H1 (cell line): ENCODE data around the gene AADAC. TPM values are rescaled to one million over a fixed set of nuclear protein-coding genes. Genes with fewer than 3 reads are reported as not detected.

Experiments
- EP300 ChIP-seq, 2 experiments: IDR thresholded peaks; 1 replicate in 1 of 2; 2 replicates in 1 of 2; pipeline ENCODE4 v1.6.1; 2011 to 2012; ENCODE audit warnings: low read depth in 2 of 2, low read length in 2 of 2, mild to moderate bottlenecking in 2 of 2, borderline replicate concordance in 1 of 2, inconsistent platforms in 1 of 2, moderate library complexity in 1 of 2
- GABPA ChIP-seq: IDR thresholded peaks from 2 replicates; pipeline ENCODE4 v1.6.1; 2011; ENCODE audit warnings: mild to moderate bottlenecking, low read length, moderate library complexity, borderline replicate concordance; ENCODE audit not compliant: insufficient read depth
- SP1 ChIP-seq: IDR thresholded peaks from 2 replicates; pipeline ENCODE4 v1.6.1; 2011; ENCODE audit warnings: low read depth, low read length
- TCF12 ChIP-seq: IDR thresholded peaks from 2 replicates; pipeline ENCODE4 v1.6.1; 2011; ENCODE audit warnings: low read depth, mild to moderate bottlenecking, low read length
- YY1 ChIP-seq: IDR thresholded peaks from 2 replicates; pipeline ENCODE4 v1.6.1; 2011; ENCODE audit warnings: low read depth, mild to moderate bottlenecking, low read length
- polyA plus RNA-seq, 7 experiments: library from polyadenylated mRNA; depleted of rRNA in 3 of 7; stranded (reverse) in 5 of 7; unstranded in 2 of 7; fragments of >200 nt in 5 of 7; fragments of 200-250 nt in 2 of 7; gene quantifications; 1 replicate in 5 of 7; 2 replicates in 1 of 7; 4 replicates in 1 of 7; pipeline versions ENCODE4 v1.2.1 to v1.2.3, GENCODE V29; 2011 to 2013; ENCODE audit warnings: missing spikeins in 2 of 7, mixed read lengths in 2 of 7
- total RNA-seq: library from RNA; stranded (reverse); fragmentation: NEBNext Ultra II Directional; extraction: Animal tissue kit (Norgen Biotek cat#: 25700); gene quantifications from 2 replicates; pipeline ENCODE4 v1.2.1, GENCODE V29; 2021
- TF ChIP-seq, protein P1 (sequence below): fragments of 300-600 bp; sonication (generic); IDR thresholded peaks from 2 replicates; pipeline ENCODE4 v1.7.1; 2012; ENCODE audit warnings: low read length, moderate library complexity, mild to moderate bottlenecking, inconsistent platforms; ENCODE audit not compliant: insufficient replicate concordance

Gene AADAC
- total and polyA plus RNA-seq, 2 of the 8 experiments (the other 6 are each of a cell fraction or from before 2014, with no cell fraction given), result not detected

GRCh38 chr3:151772825-151773480 is 41.0 kb upstream of the AADAC start (continued):
- TF ChIP-seq, protein P1, sequence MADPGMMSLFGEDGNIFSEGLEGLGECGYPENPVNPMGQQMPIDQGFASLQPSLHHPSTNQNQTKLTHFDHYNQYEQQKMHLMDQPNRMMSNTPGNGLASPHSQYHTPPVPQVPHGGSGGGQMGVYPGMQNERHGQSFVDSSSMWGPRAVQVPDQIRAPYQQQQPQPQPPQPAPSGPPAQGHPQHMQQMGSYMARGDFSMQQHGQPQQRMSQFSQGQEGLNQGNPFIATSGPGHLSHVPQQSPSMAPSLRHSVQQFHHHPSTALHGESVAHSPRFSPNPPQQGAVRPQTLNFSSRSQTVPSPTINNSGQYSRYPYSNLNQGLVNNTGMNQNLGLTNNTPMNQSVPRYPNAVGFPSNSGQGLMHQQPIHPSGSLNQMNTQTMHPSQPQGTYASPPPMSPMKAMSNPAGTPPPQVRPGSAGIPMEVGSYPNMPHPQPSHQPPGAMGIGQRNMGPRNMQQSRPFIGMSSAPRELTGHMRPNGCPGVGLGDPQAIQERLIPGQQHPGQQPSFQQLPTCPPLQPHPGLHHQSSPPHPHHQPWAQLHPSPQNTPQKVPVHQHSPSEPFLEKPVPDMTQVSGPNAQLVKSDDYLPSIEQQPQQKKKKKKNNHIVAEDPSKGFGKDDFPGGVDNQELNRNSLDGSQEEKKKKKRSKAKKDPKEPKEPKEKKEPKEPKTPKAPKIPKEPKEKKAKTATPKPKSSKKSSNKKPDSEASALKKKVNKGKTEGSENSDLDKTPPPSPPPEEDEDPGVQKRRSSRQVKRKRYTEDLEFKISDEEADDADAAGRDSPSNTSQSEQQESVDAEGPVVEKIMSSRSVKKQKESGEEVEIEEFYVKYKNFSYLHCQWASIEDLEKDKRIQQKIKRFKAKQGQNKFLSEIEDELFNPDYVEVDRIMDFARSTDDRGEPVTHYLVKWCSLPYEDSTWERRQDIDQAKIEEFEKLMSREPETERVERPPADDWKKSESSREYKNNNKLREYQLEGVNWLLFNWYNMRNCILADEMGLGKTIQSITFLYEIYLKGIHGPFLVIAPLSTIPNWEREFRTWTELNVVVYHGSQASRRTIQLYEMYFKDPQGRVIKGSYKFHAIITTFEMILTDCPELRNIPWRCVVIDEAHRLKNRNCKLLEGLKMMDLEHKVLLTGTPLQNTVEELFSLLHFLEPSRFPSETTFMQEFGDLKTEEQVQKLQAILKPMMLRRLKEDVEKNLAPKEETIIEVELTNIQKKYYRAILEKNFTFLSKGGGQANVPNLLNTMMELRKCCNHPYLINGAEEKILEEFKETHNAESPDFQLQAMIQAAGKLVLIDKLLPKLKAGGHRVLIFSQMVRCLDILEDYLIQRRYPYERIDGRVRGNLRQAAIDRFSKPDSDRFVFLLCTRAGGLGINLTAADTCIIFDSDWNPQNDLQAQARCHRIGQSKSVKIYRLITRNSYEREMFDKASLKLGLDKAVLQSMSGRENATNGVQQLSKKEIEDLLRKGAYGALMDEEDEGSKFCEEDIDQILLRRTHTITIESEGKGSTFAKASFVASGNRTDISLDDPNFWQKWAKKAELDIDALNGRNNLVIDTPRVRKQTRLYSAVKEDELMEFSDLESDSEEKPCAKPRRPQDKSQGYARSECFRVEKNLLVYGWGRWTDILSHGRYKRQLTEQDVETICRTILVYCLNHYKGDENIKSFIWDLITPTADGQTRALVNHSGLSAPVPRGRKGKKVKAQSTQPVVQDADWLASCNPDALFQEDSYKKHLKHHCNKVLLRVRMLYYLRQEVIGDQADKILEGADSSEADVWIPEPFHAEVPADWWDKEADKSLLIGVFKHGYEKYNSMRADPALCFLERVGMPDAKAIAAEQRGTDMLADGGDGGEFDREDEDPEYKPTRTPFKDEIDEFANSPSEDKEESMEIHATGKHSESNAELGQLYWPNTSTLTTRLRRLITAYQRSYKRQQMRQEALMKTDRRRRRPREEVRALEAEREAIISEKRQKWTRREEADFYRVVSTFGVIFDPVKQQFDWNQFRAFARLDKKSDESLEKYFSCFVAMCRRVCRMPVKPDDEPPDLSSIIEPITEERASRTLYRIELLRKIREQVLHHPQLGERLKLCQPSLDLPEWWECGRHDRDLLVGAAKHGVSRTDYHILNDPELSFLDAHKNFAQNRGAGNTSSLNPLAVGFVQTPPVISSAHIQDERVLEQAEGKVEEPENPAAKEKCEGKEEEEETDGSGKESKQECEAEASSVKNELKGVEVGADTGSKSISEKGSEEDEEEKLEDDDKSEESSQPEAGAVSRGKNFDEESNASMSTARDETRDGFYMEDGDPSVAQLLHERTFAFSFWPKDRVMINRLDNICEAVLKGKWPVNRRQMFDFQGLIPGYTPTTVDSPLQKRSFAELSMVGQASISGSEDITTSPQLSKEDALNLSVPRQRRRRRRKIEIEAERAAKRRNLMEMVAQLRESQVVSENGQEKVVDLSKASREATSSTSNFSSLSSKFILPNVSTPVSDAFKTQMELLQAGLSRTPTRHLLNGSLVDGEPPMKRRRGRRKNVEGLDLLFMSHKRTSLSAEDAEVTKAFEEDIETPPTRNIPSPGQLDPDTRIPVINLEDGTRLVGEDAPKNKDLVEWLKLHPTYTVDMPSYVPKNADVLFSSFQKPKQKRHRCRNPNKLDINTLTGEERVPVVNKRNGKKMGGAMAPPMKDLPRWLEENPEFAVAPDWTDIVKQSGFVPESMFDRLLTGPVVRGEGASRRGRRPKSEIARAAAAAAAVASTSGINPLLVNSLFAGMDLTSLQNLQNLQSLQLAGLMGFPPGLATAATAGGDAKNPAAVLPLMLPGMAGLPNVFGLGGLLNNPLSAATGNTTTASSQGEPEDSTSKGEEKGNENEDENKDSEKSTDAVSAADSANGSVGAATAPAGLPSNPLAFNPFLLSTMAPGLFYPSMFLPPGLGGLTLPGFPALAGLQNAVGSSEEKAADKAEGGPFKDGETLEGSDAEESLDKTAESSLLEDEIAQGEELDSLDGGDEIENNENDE, result no peak
- TF ChIP-seq YY1 (no peak), SP1 (no peak), GABPA (no peak), EP300 (IDR thresholded peaks at IDR 0.05; ENCODE audit: borderline replicate concordance in 1 of 2, low read depth in 2 of 2, low read length in 2 of 2) (no peak), TCF12 (no peak)
- TF ChIP-seq, all 59 proteins: peak for 0
